Measurements from ENCODE around the gene DR1.

Gene DR1

GRCh38 chr1:93395195-93395594 is 49.5 kb downstream of the DR1 start:
- DNase-seq: no peak

- DNase-seq: no peak
These were observed 54.1 kb downstream of the DR1 start for GRCh38 chr1:93399781-93400180.

- no peak for DNase-seq
These were observed 62.5 kb downstream of the DR1 start for GRCh38 chr1:93408203-93408602.

- no peak for DNase-seq
These were observed 65.3 kb downstream of the DR1 start for GRCh38 chr1:93411000-93411399.

GRCh38 chr1:93414749-93415148 is 69.0 kb downstream of the DR1 start:
- no peak for DNase-seq

GRCh38 chr1:93415296-93415695 is 69.6 kb downstream of the DR1 start:
- DNase-seq: no peak

- no peak for DNase-seq
These were observed 70.5 kb downstream of the DR1 start for GRCh38 chr1:93416183-93416582.
